Measurements from ENCODE around the gene NARF. TPM values are rescaled to one million over a fixed set of nuclear protein-coding genes. Genes with fewer than 3 reads are reported as not detected.

Gene NARF
- total RNA-seq, 1 experiment from 2014 or later, result 96.7 TPM

- TF ChIP-seq, protein P1, sequence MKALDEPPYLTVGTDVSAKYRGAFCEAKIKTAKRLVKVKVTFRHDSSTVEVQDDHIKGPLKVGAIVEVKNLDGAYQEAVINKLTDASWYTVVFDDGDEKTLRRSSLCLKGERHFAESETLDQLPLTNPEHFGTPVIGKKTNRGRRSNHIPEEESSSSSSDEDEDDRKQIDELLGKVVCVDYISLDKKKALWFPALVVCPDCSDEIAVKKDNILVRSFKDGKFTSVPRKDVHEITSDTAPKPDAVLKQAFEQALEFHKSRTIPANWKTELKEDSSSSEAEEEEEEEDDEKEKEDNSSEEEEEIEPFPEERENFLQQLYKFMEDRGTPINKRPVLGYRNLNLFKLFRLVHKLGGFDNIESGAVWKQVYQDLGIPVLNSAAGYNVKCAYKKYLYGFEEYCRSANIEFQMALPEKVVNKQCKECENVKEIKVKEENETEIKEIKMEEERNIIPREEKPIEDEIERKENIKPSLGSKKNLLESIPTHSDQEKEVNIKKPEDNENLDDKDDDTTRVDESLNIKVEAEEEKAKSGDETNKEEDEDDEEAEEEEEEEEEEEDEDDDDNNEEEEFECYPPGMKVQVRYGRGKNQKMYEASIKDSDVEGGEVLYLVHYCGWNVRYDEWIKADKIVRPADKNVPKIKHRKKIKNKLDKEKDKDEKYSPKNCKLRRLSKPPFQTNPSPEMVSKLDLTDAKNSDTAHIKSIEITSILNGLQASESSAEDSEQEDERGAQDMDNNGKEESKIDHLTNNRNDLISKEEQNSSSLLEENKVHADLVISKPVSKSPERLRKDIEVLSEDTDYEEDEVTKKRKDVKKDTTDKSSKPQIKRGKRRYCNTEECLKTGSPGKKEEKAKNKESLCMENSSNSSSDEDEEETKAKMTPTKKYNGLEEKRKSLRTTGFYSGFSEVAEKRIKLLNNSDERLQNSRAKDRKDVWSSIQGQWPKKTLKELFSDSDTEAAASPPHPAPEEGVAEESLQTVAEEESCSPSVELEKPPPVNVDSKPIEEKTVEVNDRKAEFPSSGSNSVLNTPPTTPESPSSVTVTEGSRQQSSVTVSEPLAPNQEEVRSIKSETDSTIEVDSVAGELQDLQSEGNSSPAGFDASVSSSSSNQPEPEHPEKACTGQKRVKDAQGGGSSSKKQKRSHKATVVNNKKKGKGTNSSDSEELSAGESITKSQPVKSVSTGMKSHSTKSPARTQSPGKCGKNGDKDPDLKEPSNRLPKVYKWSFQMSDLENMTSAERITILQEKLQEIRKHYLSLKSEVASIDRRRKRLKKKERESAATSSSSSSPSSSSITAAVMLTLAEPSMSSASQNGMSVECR (CRISPR knock-in tag; IDR thresholded peaks at IDR 0.05; ENCODE audit: borderline replicate concordance), result peak; percentile 95
- TF ChIP-seq, protein P2, sequence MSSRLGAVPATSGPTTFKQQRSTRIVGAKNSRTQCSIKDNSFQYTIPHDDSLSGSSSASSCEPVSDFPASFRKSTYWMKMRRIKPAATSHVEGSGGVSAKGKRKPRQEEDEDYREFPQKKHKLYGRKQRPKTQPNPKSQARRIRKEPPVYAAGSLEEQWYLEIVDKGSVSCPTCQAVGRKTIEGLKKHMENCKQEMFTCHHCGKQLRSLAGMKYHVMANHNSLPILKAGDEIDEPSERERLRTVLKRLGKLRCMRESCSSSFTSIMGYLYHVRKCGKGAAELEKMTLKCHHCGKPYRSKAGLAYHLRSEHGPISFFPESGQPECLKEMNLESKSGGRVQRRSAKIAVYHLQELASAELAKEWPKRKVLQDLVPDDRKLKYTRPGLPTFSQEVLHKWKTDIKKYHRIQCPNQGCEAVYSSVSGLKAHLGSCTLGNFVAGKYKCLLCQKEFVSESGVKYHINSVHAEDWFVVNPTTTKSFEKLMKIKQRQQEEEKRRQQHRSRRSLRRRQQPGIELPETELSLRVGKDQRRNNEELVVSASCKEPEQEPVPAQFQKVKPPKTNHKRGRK (CRISPR knock-in tag; IDR thresholded peaks at IDR 0.05; ENCODE audit: borderline replicate concordance), result no peak
- TF ChIP-seq SMAD3 (CRISPR knock-in tag; IDR thresholded peaks at IDR 0.05; ENCODE audit: borderline replicate concordance) (peak; percentile 92), E2F4 (CRISPR knock-in tag; IDR thresholded peaks at IDR 0.05; ENCODE audit: borderline replicate concordance, low read depth) (0 out of 2 replicates have a peak, but pooled peaks have one; percentile 23), ZBTB43 (CRISPR knock-in tag; IDR thresholded peaks at IDR 0.05) (peak; percentile 67; the same call in 1 of the 2 replicates), ZNF425 (CRISPR knock-in tag; conservative IDR thresholded peaks at IDR 0.05) (no peak), NR1H2 (CRISPR knock-in tag; IDR thresholded peaks at IDR 0.05) (no peak), ZNF219 (CRISPR knock-in tag; IDR thresholded peaks at IDR 0.05; ENCODE audit: borderline replicate concordance) (peak; percentile 68; the same call in 1 of the 2 replicates)
- TF ChIP-seq, protein P3, sequence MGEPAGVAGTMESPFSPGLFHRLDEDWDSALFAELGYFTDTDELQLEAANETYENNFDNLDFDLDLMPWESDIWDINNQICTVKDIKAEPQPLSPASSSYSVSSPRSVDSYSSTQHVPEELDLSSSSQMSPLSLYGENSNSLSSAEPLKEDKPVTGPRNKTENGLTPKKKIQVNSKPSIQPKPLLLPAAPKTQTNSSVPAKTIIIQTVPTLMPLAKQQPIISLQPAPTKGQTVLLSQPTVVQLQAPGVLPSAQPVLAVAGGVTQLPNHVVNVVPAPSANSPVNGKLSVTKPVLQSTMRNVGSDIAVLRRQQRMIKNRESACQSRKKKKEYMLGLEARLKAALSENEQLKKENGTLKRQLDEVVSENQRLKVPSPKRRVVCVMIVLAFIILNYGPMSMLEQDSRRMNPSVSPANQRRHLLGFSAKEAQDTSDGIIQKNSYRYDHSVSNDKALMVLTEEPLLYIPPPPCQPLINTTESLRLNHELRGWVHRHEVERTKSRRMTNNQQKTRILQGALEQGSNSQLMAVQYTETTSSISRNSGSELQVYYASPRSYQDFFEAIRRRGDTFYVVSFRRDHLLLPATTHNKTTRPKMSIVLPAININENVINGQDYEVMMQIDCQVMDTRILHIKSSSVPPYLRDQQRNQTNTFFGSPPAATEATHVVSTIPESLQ (CRISPR knock-in tag; IDR thresholded peaks at IDR 0.05), result no peak
- TF ChIP-seq, protein P4, sequence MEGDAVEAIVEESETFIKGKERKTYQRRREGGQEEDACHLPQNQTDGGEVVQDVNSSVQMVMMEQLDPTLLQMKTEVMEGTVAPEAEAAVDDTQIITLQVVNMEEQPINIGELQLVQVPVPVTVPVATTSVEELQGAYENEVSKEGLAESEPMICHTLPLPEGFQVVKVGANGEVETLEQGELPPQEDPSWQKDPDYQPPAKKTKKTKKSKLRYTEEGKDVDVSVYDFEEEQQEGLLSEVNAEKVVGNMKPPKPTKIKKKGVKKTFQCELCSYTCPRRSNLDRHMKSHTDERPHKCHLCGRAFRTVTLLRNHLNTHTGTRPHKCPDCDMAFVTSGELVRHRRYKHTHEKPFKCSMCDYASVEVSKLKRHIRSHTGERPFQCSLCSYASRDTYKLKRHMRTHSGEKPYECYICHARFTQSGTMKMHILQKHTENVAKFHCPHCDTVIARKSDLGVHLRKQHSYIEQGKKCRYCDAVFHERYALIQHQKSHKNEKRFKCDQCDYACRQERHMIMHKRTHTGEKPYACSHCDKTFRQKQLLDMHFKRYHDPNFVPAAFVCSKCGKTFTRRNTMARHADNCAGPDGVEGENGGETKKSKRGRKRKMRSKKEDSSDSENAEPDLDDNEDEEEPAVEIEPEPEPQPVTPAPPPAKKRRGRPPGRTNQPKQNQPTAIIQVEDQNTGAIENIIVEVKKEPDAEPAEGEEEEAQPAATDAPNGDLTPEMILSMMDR (IDR thresholded peaks at IDR 0.05), result no peak; the same call in 1 of the 2 replicates
- TF ChIP-seq, protein P5, sequence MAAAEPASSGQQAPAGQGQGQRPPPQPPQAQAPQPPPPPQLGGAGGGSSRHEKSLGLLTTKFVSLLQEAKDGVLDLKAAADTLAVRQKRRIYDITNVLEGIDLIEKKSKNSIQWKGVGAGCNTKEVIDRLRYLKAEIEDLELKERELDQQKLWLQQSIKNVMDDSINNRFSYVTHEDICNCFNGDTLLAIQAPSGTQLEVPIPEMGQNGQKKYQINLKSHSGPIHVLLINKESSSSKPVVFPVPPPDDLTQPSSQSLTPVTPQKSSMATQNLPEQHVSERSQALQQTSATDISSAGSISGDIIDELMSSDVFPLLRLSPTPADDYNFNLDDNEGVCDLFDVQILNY (CRISPR knock-in tag; IDR thresholded peaks at IDR 0.05), result no peak
- TF ChIP-seq, protein P6, sequence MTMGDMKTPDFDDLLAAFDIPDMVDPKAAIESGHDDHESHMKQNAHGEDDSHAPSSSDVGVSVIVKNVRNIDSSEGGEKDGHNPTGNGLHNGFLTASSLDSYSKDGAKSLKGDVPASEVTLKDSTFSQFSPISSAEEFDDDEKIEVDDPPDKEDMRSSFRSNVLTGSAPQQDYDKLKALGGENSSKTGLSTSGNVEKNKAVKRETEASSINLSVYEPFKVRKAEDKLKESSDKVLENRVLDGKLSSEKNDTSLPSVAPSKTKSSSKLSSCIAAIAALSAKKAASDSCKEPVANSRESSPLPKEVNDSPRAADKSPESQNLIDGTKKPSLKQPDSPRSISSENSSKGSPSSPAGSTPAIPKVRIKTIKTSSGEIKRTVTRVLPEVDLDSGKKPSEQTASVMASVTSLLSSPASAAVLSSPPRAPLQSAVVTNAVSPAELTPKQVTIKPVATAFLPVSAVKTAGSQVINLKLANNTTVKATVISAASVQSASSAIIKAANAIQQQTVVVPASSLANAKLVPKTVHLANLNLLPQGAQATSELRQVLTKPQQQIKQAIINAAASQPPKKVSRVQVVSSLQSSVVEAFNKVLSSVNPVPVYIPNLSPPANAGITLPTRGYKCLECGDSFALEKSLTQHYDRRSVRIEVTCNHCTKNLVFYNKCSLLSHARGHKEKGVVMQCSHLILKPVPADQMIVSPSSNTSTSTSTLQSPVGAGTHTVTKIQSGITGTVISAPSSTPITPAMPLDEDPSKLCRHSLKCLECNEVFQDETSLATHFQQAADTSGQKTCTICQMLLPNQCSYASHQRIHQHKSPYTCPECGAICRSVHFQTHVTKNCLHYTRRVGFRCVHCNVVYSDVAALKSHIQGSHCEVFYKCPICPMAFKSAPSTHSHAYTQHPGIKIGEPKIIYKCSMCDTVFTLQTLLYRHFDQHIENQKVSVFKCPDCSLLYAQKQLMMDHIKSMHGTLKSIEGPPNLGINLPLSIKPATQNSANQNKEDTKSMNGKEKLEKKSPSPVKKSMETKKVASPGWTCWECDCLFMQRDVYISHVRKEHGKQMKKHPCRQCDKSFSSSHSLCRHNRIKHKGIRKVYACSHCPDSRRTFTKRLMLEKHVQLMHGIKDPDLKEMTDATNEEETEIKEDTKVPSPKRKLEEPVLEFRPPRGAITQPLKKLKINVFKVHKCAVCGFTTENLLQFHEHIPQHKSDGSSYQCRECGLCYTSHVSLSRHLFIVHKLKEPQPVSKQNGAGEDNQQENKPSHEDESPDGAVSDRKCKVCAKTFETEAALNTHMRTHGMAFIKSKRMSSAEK (CRISPR knock-in tag; IDR thresholded peaks at IDR 0.05; ENCODE audit: borderline replicate concordance), result no peak
- TF ChIP-seq, protein P7, sequence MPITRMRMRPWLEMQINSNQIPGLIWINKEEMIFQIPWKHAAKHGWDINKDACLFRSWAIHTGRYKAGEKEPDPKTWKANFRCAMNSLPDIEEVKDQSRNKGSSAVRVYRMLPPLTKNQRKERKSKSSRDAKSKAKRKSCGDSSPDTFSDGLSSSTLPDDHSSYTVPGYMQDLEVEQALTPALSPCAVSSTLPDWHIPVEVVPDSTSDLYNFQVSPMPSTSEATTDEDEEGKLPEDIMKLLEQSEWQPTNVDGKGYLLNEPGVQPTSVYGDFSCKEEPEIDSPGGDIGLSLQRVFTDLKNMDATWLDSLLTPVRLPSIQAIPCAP (CRISPR knock-in tag; IDR thresholded peaks at IDR 0.05), result peak; percentile 93
These were observed 43.8 kb upstream of the NARF start (continued) for GRCh38 chr17:82414548-82415281.

Measured in WTC11 (cell line).